OCI-LY3 (cell line): ENCODE data around the gene PML.

Experiments used
- H2AFZ ChIP-seq: fragments of 200-600, 300-600 bp; shearing (Covaris generic); 2 replicates; pipeline ENCODE4 v1.6.0; 2014; ENCODE audit warnings: antibody characterized with exemption, low read depth, low read length
- H3K27ac ChIP-seq: fragments of 200-600, 300-600 bp; sonication (generic); 2 replicates; pipeline ENCODE4 v1.5.1; 2014; ENCODE audit warnings: mild to moderate bottlenecking, low read length, moderate library complexity, mixed read lengths
- H3K27me3 ChIP-seq: fragments of 200-600, 300-600 bp; sonication (generic); 2 replicates; pipeline ENCODE4 v1.6.1; 2014; ENCODE audit warnings: low read depth, low read length, mixed read lengths
- H3K36me3 ChIP-seq: fragments of 200-600, 300-600 bp; sonication (generic); replicated peaks from 2 replicates; pipeline ENCODE3; 2014; ENCODE audit warnings: low read depth, low read length, mixed read lengths
- H3K4me1 ChIP-seq: fragments of 300-600, 200-600 bp; sonication (generic); 2 replicates; pipeline ENCODE4 v1.6.1; 2014; ENCODE audit warnings: low read length, mixed read lengths
- H3K4me2 ChIP-seq: fragments of 200-600, 300-600 bp; sonication (generic); 2 replicates; pipeline ENCODE4 v1.6.1; 2014; ENCODE audit warnings: low read length, mixed read lengths
- H3K4me3 ChIP-seq: fragments of 300-600, 200-600 bp; sonication (generic); 2 replicates; pipeline ENCODE4 v1.5.1; 2014; ENCODE audit warnings: antibody characterized with exemption, mild to moderate bottlenecking, low read length, moderate library complexity
- H3K79me2 ChIP-seq: fragments of 300-600, 200-600 bp; shearing (Covaris generic); 2 replicates; pipeline ENCODE4 v1.6.1; 2014; ENCODE audit warnings: mild to moderate bottlenecking, low read length, mixed read lengths
- H3K9ac ChIP-seq: fragments of 300-600, 200-600 bp; shearing (Covaris generic); 2 replicates; pipeline ENCODE4 v1.6.0; 2014; ENCODE audit warnings: mild to moderate bottlenecking, low read length, moderate library complexity
- H3K9me3 ChIP-seq: fragments of 200-600, 300-600 bp; shearing (Covaris generic); 2 replicates; pipeline ENCODE4 v1.6.1; 2014; ENCODE audit warnings: low read length, mixed read lengths; ENCODE audit not compliant: insufficient read depth
- H4K20me1 ChIP-seq: fragments of 200-600, 300-600 bp; sonication (generic); 2 replicates; pipeline ENCODE4 v1.6.1; 2016; ENCODE audit warnings: low read length, mixed read lengths; ENCODE audit not compliant: insufficient read depth
- CTCF ChIP-seq: fragments of 200-600, 300-600 bp; sonication (generic); IDR thresholded peaks from 2 replicates; pipeline ENCODE4 v1.5.1; 2014; ENCODE audit warnings: antibody characterized with exemption, low read length, low read depth
- EZH2phosphoT487 ChIP-seq: fragments of 200-600 bp; shearing (Covaris generic); IDR thresholded peaks from 2 replicates; pipeline ENCODE4 v1.6.1; 2018; ENCODE audit warnings: antibody characterized with exemption, mixed run types, low read depth

The PML gene

DNA sequence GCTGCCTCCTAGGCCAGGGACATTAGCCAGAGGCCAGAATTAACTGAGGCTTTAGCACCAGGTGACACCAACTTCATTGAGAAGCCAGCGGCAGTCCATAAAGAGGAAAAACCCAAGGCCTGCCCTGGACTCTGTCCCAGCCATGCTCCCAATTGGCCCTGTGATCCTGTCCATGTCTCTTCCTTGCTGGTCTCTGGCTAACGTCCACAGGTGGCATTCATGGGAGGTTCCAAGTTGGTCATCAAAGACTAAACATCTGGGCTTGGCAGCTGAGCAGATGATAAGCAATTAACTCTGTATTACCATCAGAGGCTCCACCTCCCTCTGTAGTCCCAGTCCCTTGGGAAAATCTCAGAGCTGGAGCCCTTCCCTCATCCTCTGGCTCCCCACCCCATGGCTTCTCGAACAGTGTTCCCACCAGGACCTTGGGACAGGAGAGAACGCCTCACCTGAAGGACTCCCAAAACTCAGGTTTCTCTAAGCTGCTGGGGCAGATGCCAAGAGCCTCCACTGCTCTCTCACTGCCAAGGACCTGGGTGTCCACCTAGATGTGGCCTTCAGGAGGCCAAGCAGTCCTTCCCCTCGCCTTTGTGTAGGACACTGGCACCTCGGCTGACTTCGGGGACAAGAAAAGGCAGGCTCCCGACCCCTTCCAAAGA lies 47.4 kb downstream of the PML start:
- H3K4me2 ChIP-seq = no peak overlapping the region
- H3K4me1 ChIP-seq = no peaks in the 10 kb centered on the region
- H3K9me3 ChIP-seq = no peaks in the 10 kb centered on the region
- no peak overlapping the region for H3K9ac ChIP-seq
- no peaks in the 10 kb centered on the region for H3K79me2 ChIP-seq
- H3K27ac ChIP-seq = no peak overlapping the region
- peaks cover 15% of the 10 kb centered on the region for H3K36me3 ChIP-seq
- H4K20me1 ChIP-seq = no peaks in the 10 kb centered on the region
- no peak overlapping the region for H2AFZ ChIP-seq
- H3K27me3 ChIP-seq = no peaks in the 10 kb centered on the region
- no peak for TF ChIP-seq EZH2phosphoT487
- TF ChIP-seq CTCF = no peak
- H3K4me3 ChIP-seq = no peak overlapping the region

GRCh38 chr15:74042603-74043424 lies 48.3 kb downstream of the PML start:
- H3K4me1 ChIP-seq = no peaks in the 10 kb centered on the region
- H3K36me3 ChIP-seq = peaks cover 9% of the 10 kb centered on the region
- TF ChIP-seq EZH2phosphoT487 (no peak), CTCF (no peak)
- H2AFZ ChIP-seq = no peak overlapping the region
- no peak overlapping the region for H3K9ac ChIP-seq
- H3K4me3 ChIP-seq = no peak overlapping the region
- H3K9me3 ChIP-seq = no peaks in the 10 kb centered on the region
- H3K79me2 ChIP-seq = no peaks in the 10 kb centered on the region
- no peaks in the 10 kb centered on the region for H3K27me3 ChIP-seq
- no peak overlapping the region for H3K27ac ChIP-seq
- no peak overlapping the region for H3K4me2 ChIP-seq
- H4K20me1 ChIP-seq = no peaks in the 10 kb centered on the region

DNA sequence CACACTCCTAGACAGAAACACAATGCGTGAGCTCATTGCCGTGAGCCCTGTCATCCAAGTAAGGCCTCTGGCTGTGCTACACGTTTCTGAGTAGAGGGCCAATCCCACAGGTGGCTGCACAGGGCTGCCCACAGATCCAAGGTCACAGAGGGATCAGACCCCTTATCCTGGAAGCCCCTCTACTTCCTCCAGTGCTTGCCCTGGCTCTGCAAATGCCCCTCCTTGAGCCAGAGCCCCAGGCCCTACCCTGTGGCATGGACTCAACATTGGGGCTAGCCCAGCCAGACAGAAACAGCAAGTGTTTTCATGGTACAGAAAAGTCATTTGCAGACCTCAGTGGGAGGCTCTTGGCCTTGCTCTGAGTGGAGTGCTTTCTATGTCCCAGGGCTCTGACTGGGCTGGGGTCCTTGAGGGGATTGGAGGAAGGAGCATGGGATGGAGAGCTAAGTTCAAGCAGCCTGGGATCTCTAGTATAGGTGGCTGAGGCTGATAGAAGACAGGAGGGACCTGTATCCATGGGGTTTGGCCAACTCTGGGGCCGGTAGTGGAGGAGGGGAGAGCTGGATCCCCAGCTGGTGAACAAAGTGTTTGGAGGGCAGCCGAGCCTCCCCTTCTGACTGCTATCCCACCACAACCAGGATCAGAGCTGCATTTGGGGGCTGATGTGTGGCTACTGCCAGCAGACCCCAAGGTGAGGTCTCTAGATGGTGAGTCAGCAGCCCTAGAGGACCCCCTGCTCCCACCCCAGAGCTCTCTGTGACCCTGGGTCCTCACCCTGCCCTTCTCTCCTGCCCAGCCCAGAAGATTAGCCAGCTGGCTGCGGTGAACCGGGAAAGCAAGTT lies 49.1 kb downstream of the PML start:
- H3K79me2 ChIP-seq = no peaks in the 10 kb centered on the region
- H4K20me1 ChIP-seq = no peaks in the 10 kb centered on the region
- no peaks in the 10 kb centered on the region for H3K9me3 ChIP-seq
- no peak overlapping the region for H3K27ac ChIP-seq
- H3K4me2 ChIP-seq = no peak overlapping the region
- peaks cover 2% of the 10 kb centered on the region; the same call in 1 of the 2 replicates for H3K4me1 ChIP-seq
- H3K4me3 ChIP-seq = no peak overlapping the region
- no peak overlapping the region for H3K9ac ChIP-seq
- H2AFZ ChIP-seq = no peak overlapping the region
- H3K27me3 ChIP-seq = no peaks in the 10 kb centered on the region
- H3K36me3 ChIP-seq = peaks cover 5% of the 10 kb centered on the region
- TF ChIP-seq EZH2phosphoT487 = no peak
- no peak for TF ChIP-seq CTCF
